Activated naive CD4-positive, alpha-beta T cell treated with anti-CD3 and anti-CD28 coated beads, Interleukin-2, amount 10 ng/mL, durations not matched to agents 7 days and 5 days (primary cell): ENCODE results near the gene INSIG1.
A peak's percentile ranks its signal among the peaks of the same experiment; 100 is the strongest.

Experiments used
- CTCF ChIA-PET: fragments of 350-600 bp; sonication (Branson Sonifier 250); formaldehyde crosslinking; loops from one replicate; lab custom pipeline; 2021; ENCODE audit warnings: antibody characterized with exemption; lab: Charles Lee
- DNase-seq: peaks from one replicate; pipeline ENCODE4 v3.0.0-alpha.2; 2020
- H3K27ac Mint-ChIP-seq: one replicate; pipeline ENCODE4 v1.8.0; 2021; ENCODE audit warnings: mild to moderate bottlenecking, moderate library complexity, mixed read lengths
- H3K27me3 Mint-ChIP-seq: one replicate; pipeline ENCODE4 v1.8.0; 2021; ENCODE audit warnings: mild to moderate bottlenecking, mixed read lengths
- H3K36me3 Mint-ChIP-seq: one replicate; pipeline ENCODE4 v1.8.0; 2021; ENCODE audit warnings: mixed read lengths
- H3K4me1 Mint-ChIP-seq: one replicate; pipeline ENCODE4 v1.8.0; 2021; ENCODE audit warnings: mixed read lengths
- H3K4me3 Mint-ChIP-seq: one replicate; pipeline ENCODE4 v1.8.0; 2021; ENCODE audit warnings: mild to moderate bottlenecking, moderate library complexity, mixed read lengths
- H3K9me3 Mint-ChIP-seq: one replicate; pipeline ENCODE4 v1.8.0; 2021; ENCODE audit warnings: mixed read lengths

Gene INSIG1

GRCh38 chr7:155270861-155271260 is 26.8 kb upstream of the INSIG1 start:
- H3K27me3 Mint-ChIP-seq, result peaks cover 37% of the 10 kb centered on the region
- H3K4me1 Mint-ChIP-seq, result peaks cover 5% of the 10 kb centered on the region
- CTCF ChIA-PET, result no interaction called here
- H3K9me3 Mint-ChIP-seq, result no peaks in the 10 kb centered on the region
- no peaks in the 10 kb centered on the region for H3K36me3 Mint-ChIP-seq
- DNase-seq, result no peak
- H3K4me3 Mint-ChIP-seq, result no peak overlapping the region
- H3K27ac Mint-ChIP-seq, result no peak overlapping the region

GRCh38 chr7:155274633-155275355 is 22.9 kb upstream of the INSIG1 start:
- Mint-ChIP-seq H3K4me3 (no peak overlapping the region), H3K4me1 (peaks cover 5% of the 10 kb centered on the region), H3K27me3 (peaks cover 56% of the 10 kb centered on the region), H3K36me3 (no peaks in the 10 kb centered on the region), H3K9me3 (no peaks in the 10 kb centered on the region), H3K27ac (no peak overlapping the region)
- CTCF ChIA-PET, result no interaction called here
- DNase-seq, result no peak

GRCh38 chr7:155276042-155276799 is 21.5 kb upstream of the INSIG1 start:
- no peak overlapping the region for H3K4me3 Mint-ChIP-seq
- peaks cover 61% of the 10 kb centered on the region for H3K27me3 Mint-ChIP-seq
- no peaks in the 10 kb centered on the region for H3K9me3 Mint-ChIP-seq
- no peak overlapping the region for H3K27ac Mint-ChIP-seq
- no peaks in the 10 kb centered on the region for H3K36me3 Mint-ChIP-seq
- CTCF ChIA-PET, result interaction anchor here (0.6 kb wide), 1 partner anchor 79 kb away, joined by 3 read pairs; no protein-coding TSS in a partner anchor
- H3K4me1 Mint-ChIP-seq, result no peaks in the 10 kb centered on the region
- DNase-seq, result no peak

GRCh38 chr7:155276800-155277375 is 20.8 kb upstream of the INSIG1 start:
- Mint-ChIP-seq H3K4me1 (no peaks in the 10 kb centered on the region), H3K9me3 (no peaks in the 10 kb centered on the region), H3K4me3 (no peak overlapping the region), H3K27me3 (peaks cover 61% of the 10 kb centered on the region), H3K36me3 (no peaks in the 10 kb centered on the region), H3K27ac (no peak overlapping the region)
- DNase-seq, result no peak
- CTCF ChIA-PET, result no interaction called here

GRCh38 chr7:155277385-155277994 is 20.2 kb upstream of the INSIG1 start:
- CTCF ChIA-PET, result no interaction called here
- H3K36me3 Mint-ChIP-seq, result no peaks in the 10 kb centered on the region
- no peak overlapping the region for H3K27ac Mint-ChIP-seq
- H3K4me1 Mint-ChIP-seq, result peaks cover under 1% of the 10 kb centered on the region
- no peak for DNase-seq
- peaks cover 59% of the 10 kb centered on the region for H3K27me3 Mint-ChIP-seq
- H3K9me3 Mint-ChIP-seq, result no peaks in the 10 kb centered on the region
- H3K4me3 Mint-ChIP-seq, result no peak overlapping the region

GRCh38 chr7:155278921-155279320 is 18.8 kb upstream of the INSIG1 start:
- peaks cover 52% of the 10 kb centered on the region for H3K27me3 Mint-ChIP-seq
- H3K9me3 Mint-ChIP-seq, result no peaks in the 10 kb centered on the region
- CTCF ChIA-PET, result interaction anchor here (0.7 kb wide), 1 partner anchor 53 kb away, joined by 3 read pairs; no protein-coding TSS in a partner anchor
- H3K36me3 Mint-ChIP-seq, result no peaks in the 10 kb centered on the region
- no peak overlapping the region for H3K4me3 Mint-ChIP-seq
- H3K4me1 Mint-ChIP-seq, result peaks cover 12% of the 10 kb centered on the region
- no peak overlapping the region for H3K27ac Mint-ChIP-seq
- no peak for DNase-seq

GRCh38 chr7:155279787-155280445 is 17.8 kb upstream of the INSIG1 start:
- H3K27ac Mint-ChIP-seq, result no peak overlapping the region
- CTCF ChIA-PET, result no interaction called here
- H3K4me1 Mint-ChIP-seq, result peaks cover 21% of the 10 kb centered on the region
- no peak for DNase-seq
- no peaks in the 10 kb centered on the region for H3K9me3 Mint-ChIP-seq
- no peak overlapping the region for H3K4me3 Mint-ChIP-seq
- H3K36me3 Mint-ChIP-seq, result no peaks in the 10 kb centered on the region
- H3K27me3 Mint-ChIP-seq, result peaks cover 45% of the 10 kb centered on the region

GRCh38 chr7:155280446-155281397 is 17.0 kb upstream of the INSIG1 start:
- Mint-ChIP-seq H3K36me3 (no peaks in the 10 kb centered on the region), H3K4me3 (no peak overlapping the region), H3K27me3 (peaks cover 41% of the 10 kb centered on the region), H3K4me1 (peaks cover 29% of the 10 kb centered on the region), H3K27ac (no peak overlapping the region), H3K9me3 (no peaks in the 10 kb centered on the region)
- no peak for DNase-seq
- CTCF ChIA-PET, result no interaction called here

- Mint-ChIP-seq H3K9me3 (peaks cover 4% of the 10 kb centered on the region), H3K36me3 (peaks cover 4% of the 10 kb centered on the region), H3K27me3 (peaks cover 47% of the 10 kb centered on the region), H3K4me3 (no peak overlapping the region), H3K4me1 (peaks cover 36% of the 10 kb centered on the region), H3K27ac (no peak overlapping the region)
- DNase-seq, result no peak
- CTCF ChIA-PET, result no interaction called here
Observed at GRCh38 chr7:155281398-155281969, 16.2 kb upstream of the INSIG1 start.

GRCh38 chr7:155282671-155283070 is 15.0 kb upstream of the INSIG1 start:
- DNase-seq, result no peak
- Mint-ChIP-seq H3K27me3 (peaks cover 40% of the 10 kb centered on the region), H3K4me1 (peaks cover 48% of the 10 kb centered on the region), H3K36me3 (peaks cover 11% of the 10 kb centered on the region), H3K27ac (no peak overlapping the region), H3K9me3 (peaks cover 11% of the 10 kb centered on the region), H3K4me3 (no peak overlapping the region)
- CTCF ChIA-PET, result interaction anchor here (1.0 to 1.5 kb wide), 3 partner anchors 14 to 62 kb away, joined by 3 to 4 read pairs (median 4); no protein-coding TSS in a partner anchor

- Mint-ChIP-seq H3K36me3 (peaks cover 11% of the 10 kb centered on the region), H3K27me3 (peaks cover 35% of the 10 kb centered on the region), H3K4me3 (no peak overlapping the region), H3K4me1 (peaks cover 58% of the 10 kb centered on the region), H3K9me3 (peaks cover 11% of the 10 kb centered on the region), H3K27ac (no peak overlapping the region)
- CTCF ChIA-PET, result interaction anchor here (1.2 to 1.5 kb wide), 2 partner anchors 13 to 16 kb away, joined by 4 read pairs; no protein-coding TSS in a partner anchor
- DNase-seq, result no peak
Observed at GRCh38 chr7:155283565-155284194, 14.0 kb upstream of the INSIG1 start.

GRCh38 chr7:155284496-155285274 is 13.0 kb upstream of the INSIG1 start:
- CTCF ChIA-PET, result interaction anchor here (1.6 to 2.0 kb wide), 2 partner anchors 11 to 17 kb away, joined by 3 to 6 read pairs; no protein-coding TSS in a partner anchor
- no peak overlapping the region for H3K4me3 Mint-ChIP-seq

More at GRCh38 chr7:155284496-155285274, 13.0 kb upstream of the INSIG1 start:
- peaks cover 11% of the 10 kb centered on the region for H3K36me3 Mint-ChIP-seq
- peaks cover 59% of the 10 kb centered on the region for H3K4me1 Mint-ChIP-seq
- H3K27me3 Mint-ChIP-seq, result peaks cover 27% of the 10 kb centered on the region
- DNase-seq, result no peak
- H3K27ac Mint-ChIP-seq, result peak overlapping the region; percentile 24
- peaks cover 11% of the 10 kb centered on the region for H3K9me3 Mint-ChIP-seq
